Activated CD4-positive, alpha-beta T cell treated with anti-CD3 and anti-CD28 coated beads, Interleukin-10, Interleukin-2, amounts not matched to agents 100 ng/mL and 50 ng/mL, durations not matched to agents 16 hours and 8 hours (primary cell): ENCODE results near the gene RNASEH2A.

Experiments
- DNase-seq: peaks from one replicate; pipeline ENCODE4 v3.0.0-alpha.2; 2020

The RNASEH2A gene

DNA sequence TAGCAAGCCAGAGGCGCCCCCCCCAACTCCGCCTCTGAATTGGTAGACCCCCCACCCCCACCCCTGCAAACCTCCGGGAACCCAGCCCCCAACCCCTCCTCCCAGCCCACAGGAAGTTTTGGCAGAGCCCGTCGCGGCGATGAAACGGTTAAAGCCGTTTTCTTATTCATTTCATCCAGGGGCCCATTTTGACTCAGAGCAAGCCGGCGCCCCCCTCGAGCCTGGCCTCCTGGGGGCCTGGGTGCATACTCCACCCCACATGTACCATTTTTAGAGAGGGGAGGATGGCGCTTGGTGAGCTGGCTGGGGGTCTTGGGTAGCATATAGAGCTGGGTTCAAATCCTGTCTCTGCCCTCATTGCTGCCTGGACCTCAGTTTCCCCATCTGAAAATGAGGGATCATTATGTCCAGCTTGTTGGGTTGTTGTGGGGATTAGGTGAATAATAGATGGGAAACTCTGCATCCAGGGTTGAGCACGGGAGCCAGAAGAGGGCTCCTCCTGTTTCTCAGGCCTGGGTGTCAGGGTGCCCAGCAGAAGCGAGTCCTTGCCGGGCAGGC is 23.0 kb upstream of the RNASEH2A start:
- peak; percentile 94 for DNase-seq

DNA sequence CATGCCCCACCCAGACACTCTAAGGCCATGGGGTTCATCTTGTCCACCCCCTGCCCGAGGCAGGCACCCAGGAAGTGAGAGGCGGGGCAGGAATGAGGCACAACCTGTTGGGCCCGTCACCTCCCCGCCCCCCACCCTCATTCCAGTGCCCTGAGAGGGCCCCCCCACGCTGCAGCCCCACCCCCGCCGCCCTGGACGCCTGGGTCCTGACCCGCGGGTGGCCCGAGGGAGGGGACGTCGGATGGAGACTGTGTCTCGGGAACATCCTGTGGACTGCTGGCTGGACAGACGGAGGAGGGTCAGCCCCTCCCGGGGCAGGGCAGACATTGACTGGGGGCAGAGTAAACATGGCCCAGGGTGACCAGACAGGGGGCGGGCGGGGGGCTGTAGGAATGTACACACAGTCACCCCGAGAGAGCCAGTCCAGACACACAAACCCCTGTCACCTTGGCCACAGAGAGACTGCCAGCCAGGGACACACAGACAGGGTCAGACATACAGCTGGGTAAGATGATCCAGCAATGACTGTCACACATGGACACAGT is 22.5 kb upstream of the RNASEH2A start:
- peak; percentile 66 for DNase-seq

GRCh38 chr19:12784394-12784870 is 22.0 kb upstream of the RNASEH2A start:
- DNase-seq: peak; percentile 53

- DNase-seq: peak; percentile 55
Measured at GRCh38 chr19:12784871-12785430, 21.4 kb upstream of the RNASEH2A start.

- peak; percentile 33 for DNase-seq
Measured at GRCh38 chr19:12785431-12786031, 20.9 kb upstream of the RNASEH2A start.

GRCh38 chr19:12786141-12786870 is 20.1 kb upstream of the RNASEH2A start:
- peak; percentile 38 for DNase-seq

GRCh38 chr19:12786952-12787351 is 19.4 kb upstream of the RNASEH2A start:
- no peak for DNase-seq

GRCh38 chr19:12787458-12787857 is 18.9 kb upstream of the RNASEH2A start:
- DNase-seq: no peak

DNA sequence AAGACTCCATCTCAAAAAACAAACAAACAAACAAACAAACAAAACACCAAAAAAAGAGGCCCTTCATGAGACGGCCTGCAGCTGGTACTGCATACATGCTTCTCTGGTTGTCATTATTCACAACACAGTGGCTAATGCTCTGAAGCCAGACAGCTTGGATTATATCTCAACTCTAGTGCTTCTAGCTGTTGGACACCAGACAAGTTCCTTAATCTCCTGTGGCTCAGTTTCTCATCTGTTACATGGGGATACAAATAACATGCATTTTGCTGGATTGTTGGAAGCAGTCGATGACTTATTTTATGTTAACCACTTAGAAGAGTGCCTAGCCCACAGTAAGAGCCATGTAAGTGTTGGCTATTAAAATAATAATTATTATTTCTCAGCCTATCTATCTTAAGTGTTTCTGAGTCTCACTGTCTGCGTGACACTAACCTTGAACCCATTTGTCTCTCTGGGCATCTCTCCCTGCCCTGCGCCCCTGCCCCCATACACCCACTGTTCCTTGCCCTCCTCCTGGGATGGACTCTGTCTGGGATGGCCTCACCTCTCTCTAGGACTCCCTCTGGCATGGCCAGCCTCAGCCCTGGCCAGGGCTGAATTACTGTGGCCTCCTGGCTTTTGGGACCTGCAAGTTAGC is 18.2 kb upstream of the RNASEH2A start:
- DNase-seq: no peak

GRCh38 chr19:12788682-12789097 is 17.7 kb upstream of the RNASEH2A start:
- peak; percentile 68 for DNase-seq

DNA sequence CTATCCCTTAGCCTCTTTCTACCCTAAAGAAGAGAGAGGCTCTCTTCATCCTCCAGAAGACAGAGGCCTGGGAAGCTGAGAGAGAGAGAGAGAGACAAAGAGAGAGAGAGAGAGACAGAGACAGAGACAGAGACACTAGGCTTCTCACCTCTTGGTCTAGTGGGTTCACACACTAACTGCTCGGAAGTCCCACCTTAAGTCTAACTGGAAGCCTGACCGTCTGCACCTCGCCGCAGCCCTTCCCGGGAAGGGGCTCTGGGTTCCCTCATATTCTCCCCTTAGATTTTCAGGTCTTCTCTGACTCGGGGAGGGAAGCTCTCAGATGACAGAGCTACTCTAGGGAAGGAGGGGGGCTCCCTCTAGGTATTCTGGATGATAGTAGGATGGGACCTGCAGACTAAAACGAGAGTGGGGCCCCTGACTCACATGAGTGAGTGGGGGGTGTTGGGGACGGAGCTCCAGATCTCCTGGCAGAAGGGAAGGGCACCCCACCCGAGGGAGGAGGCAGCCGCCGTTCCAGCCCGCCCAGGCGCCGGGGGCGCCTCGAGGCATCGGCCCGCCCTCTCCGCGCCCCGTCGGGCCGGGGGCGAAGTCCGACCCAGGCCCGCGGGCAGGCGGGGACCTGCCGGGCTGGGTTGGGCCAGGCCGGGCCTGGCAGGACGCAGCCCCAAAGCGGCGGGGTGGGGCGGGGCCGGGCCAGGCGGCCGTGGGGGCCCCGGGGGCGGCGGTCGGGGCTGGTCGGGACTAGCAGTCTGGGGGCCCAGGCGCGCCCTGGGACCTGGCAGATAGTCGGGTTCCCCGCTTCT is 17.1 kb upstream of the RNASEH2A start:
- peak; percentile 38 for DNase-seq

DNA sequence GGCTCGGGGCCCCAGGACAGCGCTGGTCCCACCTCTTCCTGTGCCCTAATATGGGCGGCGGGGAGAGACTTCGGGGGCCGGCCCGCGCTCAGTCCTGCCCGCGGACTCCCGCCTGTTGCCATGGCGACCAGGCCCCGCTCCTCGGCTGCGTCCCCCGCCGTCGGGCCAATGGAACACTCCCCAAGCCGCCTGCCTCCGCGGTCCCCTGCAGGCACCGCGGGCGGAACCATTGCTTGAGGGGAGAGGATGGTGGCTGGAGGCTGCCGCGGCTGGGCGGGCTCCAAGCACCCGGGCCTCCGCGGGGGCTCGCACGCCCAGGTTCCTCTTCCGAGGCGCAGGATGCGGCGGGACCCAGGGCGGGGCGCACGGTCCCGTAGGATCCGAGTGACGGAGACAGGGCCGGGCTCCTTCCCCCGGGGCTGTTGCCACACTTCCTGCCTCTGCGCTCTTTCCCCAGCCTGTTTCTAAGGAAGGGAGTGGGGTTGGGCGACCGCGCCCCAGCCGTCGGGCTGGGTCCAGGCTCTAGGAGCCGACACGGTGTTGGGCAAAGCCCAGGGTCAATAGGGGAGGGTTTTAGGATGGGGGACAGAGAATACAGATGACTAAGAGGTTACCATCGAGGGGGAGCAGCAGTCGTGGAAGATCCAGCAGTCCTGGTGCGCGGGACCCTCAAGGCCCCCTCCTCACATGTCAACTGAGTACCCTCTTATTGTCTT is 16.3 kb upstream of the RNASEH2A start:
- DNase-seq: peak; percentile 99

DNA sequence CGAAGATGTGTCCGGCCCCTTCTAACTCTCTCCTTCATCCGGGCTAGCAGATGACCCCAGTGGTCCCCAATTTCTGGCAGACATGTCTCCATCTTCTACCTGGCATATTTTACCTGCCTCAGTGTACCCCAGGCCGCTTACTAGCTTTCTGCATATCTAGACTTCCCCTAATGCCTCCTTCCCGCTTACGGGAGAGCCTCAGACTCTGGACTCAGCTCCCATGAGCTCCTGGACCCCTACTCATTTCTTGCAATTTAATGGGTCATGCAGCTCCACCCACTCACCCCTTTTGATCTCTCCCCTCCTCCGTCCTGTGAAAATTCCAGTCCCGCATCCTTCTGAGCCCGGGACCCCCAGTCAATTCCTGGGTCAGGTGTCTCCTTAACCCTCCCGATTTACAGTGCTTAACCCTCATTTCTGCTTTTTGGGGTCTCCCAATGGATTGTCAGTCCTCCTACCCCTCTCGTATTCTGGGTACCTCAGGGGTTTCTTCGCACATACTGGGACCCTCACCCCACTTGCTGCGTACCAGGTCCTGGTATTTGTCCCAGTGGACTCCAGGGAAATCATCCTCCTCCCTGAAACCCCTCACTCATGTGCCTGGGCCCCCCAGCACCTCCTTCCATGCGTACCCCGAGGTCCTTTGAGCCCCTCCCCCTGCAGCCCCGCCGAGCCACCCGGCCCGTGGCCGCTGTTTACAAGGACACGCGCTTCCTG is 15.6 kb upstream of the RNASEH2A start:
- DNase-seq: peak; percentile 20

DNA sequence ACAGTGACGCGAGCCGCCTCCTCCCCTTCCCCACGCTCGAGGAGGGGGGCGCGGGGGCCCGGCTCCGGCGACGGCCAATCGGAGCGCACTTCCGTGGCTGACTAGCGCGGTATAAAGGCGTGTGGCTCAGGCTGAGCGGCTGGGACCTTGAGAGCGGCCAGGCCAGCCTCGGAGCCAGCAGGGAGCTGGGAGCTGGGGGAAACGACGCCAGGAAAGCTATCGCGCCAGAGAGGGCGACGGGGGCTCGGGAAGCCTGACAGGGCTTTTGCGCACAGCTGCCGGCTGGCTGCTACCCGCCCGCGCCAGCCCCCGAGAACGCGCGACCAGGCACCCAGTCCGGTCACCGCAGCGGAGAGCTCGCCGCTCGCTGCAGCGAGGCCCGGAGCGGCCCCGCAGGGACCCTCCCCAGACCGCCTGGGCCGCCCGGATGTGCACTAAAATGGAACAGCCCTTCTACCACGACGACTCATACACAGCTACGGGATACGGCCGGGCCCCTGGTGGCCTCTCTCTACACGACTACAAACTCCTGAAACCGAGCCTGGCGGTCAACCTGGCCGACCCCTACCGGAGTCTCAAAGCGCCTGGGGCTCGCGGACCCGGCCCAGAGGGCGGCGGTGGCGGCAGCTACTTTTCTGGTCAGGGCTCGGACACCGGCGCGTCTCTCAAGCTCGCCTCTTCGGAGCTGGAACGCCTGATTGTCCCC is 14.9 kb upstream of the RNASEH2A start, which contains the start of gene JUNB:
JUNB (plus strand) TSS at position 142 of the 706 bp plus-strand sequence; CDS start at position 428, 286 bp downstream.
- peak; percentile 99 for DNase-seq

- DNase-seq: peak; percentile 86
Measured at GRCh38 chr19:12792051-12792852, 14.1 kb upstream of the RNASEH2A start.

- DNase-seq: peak; percentile 35
Measured at GRCh38 chr19:12792853-12793289, 13.5 kb upstream of the RNASEH2A start.

- DNase-seq: peak; percentile 97
Measured at GRCh38 chr19:12793290-12794195, 12.8 kb upstream of the RNASEH2A start.
